Measurements from ENCODE around the gene OS9.
"Not testable (repeated sequence)": the region's sequence is repeated elsewhere in the genome, so short reads cannot be mapped to it uniquely, and the experiment has no call there.

Gene OS9

DNA sequence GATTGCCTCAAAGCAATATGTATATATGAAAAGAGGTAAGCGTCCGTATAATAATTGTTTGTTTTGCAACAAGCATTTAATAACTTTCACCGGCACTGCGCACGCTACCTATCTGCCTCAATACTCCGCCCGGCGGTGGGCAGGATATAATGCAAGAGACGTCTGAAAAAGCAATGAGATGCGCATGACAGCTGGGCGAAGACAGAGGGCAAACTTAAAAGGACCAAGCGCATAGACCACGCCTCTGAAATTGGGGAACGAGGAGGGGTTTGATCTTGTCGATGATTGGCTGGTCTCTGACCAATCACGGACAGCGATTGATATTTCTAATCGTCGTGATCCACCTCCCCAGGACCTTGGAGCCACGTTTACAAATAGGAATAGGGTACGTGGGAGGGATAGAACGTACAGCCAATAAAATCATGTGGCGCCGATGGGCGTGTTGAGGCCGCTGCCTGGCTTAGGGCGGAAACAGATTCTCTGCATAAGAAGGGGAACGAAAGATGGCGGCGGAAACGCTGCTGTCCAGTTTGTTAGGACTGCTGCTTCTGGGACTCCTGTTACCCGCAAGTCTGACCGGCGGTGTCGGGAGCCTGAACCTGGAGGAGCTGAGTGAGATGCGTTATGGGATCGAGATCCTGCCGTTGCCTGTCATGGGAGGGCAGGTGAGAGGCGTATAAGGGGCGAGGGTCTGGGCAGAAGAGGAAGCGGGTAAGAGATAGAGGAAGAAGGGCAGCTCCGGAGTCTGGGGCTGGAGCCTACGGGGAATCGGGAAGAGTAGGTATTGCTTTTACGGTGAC, at the start of gene OS9:
OS9 (plus strand) TSS at position 474 of the 800 bp plus-strand sequence; CDS start at position 504, 30 bp downstream.
- DNase-seq, result peak; percentile 90
- Mint-ChIP-seq H3K9me3 (no peaks in the 10 kb centered on the region), H3K27ac (no peak within 1 kb of the TSS), H3K4me3 (no peak within 1 kb of the TSS), H3K36me3 (ENCODE audit: low read depth) (peaks cover 15% of the 10 kb centered on the region), H3K27me3 (peaks cover 5% of the 10 kb centered on the region), H3K4me1 (no peaks in the 10 kb centered on the region)
- peak; percentile 97 for ATAC-seq

DNA sequence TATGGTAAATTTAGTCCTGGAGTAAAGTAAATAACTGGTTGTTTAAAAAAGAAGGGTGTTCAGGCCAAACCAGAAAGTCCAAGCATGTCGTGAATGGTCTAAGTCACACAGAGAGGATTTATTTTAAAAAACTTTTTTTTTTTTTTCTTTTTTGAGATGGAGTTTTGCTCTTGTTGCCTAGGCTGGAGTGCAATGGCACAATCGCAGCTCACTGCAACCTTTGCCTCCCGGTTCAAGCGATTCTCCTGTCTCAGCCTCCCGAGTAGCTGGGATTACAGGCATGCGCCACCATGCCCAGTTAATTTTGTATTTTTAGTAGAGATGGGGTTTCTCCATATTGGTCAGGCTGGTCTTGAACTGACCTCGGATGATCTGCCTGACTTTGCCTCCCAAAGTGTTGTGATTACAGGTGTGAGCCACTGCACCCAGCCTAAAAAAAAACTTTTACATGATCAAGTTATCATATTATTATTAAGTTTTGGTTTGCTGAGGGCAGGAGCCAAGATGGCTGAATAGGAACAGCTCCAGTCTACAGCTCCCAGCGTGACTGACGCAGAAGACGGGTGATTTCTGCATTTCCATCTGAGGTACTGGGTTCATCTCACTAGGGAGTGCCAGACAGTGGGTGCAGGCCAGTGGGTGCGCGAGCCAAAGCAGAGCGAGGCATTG, 47.8 kb upstream of the OS9 start:
- not testable (repeated sequence) for H3K36me3 Mint-ChIP-seq (ENCODE audit: low read depth); H3K4me3 Mint-ChIP-seq; H3K27me3 Mint-ChIP-seq; H3K27ac Mint-ChIP-seq; DNase-seq; ATAC-seq; H3K4me1 Mint-ChIP-seq; H3K9me3 Mint-ChIP-seq

GRCh38 chr12:57646659-57647049, 47.3 kb upstream of the OS9 start:
- H3K27me3 Mint-ChIP-seq; DNase-seq; H3K36me3 Mint-ChIP-seq (ENCODE audit: low read depth); H3K4me3 Mint-ChIP-seq; H3K9me3 Mint-ChIP-seq; H3K4me1 Mint-ChIP-seq; ATAC-seq; H3K27ac Mint-ChIP-seq: not testable (repeated sequence)

DNA sequence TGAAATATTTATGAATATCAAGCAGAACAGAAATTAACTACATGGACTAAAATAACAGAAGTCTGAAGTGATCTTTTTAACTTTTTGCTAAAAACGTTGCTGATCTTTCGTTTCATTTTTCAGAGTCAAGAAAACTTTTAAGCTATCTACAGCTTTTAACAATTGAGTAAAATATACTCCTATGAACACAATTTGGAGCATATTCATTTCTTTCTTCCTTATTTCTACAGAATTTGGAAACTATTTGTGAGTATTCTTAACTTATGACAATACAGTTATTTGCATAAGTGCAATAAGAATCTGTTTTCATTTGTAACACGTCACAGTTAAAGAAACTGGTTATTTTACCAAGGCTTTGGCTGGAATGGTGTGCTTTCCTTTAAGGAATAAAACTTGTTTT, 39.9 kb upstream of the OS9 start:
- H3K4me3 Mint-ChIP-seq, result no peak overlapping the region
- peaks cover 8% of the 10 kb centered on the region for H3K9me3 Mint-ChIP-seq
- no peak overlapping the region for H3K27ac Mint-ChIP-seq
- H3K36me3 Mint-ChIP-seq (ENCODE audit: low read depth), result peaks cover 3% of the 10 kb centered on the region
- peaks cover 5% of the 10 kb centered on the region for H3K27me3 Mint-ChIP-seq
- no peaks in the 10 kb centered on the region for H3K4me1 Mint-ChIP-seq
- no peak for DNase-seq
- ATAC-seq, result no peak

DNA sequence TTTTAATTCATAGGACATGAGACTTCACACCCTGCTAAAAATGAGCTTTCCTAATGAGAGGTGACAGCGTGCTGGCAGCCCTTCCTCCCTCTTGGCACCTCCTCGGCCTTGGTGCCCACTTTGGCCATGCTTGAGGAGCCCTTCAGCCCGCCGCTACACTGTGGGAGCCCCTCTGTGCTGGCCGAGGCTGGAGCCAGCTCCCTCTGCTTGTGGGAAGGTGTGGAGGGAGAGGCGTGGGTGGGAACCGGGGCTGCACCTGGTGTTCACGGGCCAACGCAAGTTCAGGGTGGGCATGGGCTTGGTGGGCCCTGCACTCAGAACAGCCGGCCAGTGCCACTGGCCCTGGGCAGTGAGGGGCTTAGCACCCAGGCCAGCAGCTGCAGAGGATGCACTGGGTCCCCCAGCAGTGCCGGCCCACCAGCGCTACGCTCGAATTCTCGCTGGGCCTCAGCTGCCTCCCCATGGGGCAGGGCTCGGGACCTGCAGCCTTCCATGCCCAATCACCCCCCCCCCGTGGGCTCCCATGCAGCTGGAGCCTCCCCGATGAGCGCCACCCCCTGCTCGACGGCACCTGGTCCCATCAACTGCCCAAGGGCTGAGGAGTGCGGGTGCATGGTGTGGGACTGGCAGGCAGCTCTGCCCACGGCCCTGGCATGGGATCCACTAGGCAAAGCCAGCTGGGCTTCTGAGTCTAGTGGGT, 38.2 kb upstream of the OS9 start:
- no peaks in the 10 kb centered on the region for H3K4me1 Mint-ChIP-seq
- H3K4me3 Mint-ChIP-seq, result no peak overlapping the region
- H3K27ac Mint-ChIP-seq, result no peak overlapping the region
- DNase-seq (no peak), ATAC-seq (no peak)
- peaks cover 3% of the 10 kb centered on the region for H3K36me3 Mint-ChIP-seq (ENCODE audit: low read depth)
- peaks cover 5% of the 10 kb centered on the region for H3K27me3 Mint-ChIP-seq
- peaks cover 8% of the 10 kb centered on the region for H3K9me3 Mint-ChIP-seq

GRCh38 chr12:57656408-57656807, 37.5 kb upstream of the OS9 start:
- not testable (repeated sequence) for H3K4me3 Mint-ChIP-seq; ATAC-seq; DNase-seq; H3K36me3 Mint-ChIP-seq (ENCODE audit: low read depth); H3K27me3 Mint-ChIP-seq; H3K27ac Mint-ChIP-seq; H3K4me1 Mint-ChIP-seq
- H3K9me3 Mint-ChIP-seq, result peaks cover 13% of the 10 kb centered on the region

DNA sequence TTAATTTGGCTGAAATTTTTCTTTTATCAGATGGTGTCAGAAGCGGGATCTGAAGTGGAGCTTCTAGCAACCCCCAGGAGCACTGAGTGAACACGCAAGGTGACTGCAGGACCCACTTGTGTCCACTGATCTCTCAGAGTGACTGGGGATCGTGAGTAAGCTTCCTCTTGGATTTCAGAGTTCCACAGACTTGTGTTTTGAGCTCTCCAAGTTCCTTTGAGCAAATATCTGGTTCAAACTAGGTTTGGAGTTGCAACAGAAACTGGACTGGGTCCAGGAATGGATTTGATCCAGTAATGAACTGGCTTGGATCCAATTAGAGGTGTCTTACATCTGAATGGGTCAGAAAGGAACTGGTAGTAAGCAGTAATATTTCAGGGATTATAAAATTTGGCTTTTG, 36.2 kb upstream of the OS9 start:
- DNase-seq (no peak), ATAC-seq (no peak)
- H3K27me3 Mint-ChIP-seq, result peaks cover 5% of the 10 kb centered on the region
- H3K36me3 Mint-ChIP-seq (ENCODE audit: low read depth), result peaks cover 3% of the 10 kb centered on the region
- no peak overlapping the region for H3K27ac Mint-ChIP-seq
- no peak overlapping the region for H3K4me3 Mint-ChIP-seq
- H3K4me1 Mint-ChIP-seq, result no peaks in the 10 kb centered on the region
- peaks cover 12% of the 10 kb centered on the region for H3K9me3 Mint-ChIP-seq

DNA sequence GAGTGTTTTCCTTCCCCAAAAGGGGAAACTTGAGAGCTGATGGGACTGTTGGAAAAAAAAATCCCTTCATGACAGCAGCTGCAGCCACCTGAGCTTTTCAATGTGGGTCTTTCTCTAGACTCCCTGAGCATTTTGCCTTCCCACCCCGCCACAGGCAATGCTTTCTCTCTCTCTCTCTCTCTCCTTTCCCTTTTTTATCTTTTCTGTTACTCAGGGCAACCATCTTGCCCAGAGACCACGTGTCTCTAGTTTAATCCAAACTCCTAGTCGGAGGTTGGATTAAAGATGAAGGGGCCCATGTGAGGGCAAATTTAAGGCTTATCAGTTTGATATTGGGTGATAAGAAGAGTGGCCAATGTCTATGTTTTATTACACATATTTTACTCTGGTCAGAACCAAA, 35.0 kb upstream of the OS9 start:
- Mint-ChIP-seq H3K27ac (no peak overlapping the region), H3K36me3 (ENCODE audit: low read depth) (peaks cover 2% of the 10 kb centered on the region), H3K4me1 (no peaks in the 10 kb centered on the region), H3K9me3 (peaks cover 9% of the 10 kb centered on the region), H3K4me3 (no peak overlapping the region), H3K27me3 (peaks cover 5% of the 10 kb centered on the region)
- ATAC-seq (no peak), DNase-seq (no peak)

DNA sequence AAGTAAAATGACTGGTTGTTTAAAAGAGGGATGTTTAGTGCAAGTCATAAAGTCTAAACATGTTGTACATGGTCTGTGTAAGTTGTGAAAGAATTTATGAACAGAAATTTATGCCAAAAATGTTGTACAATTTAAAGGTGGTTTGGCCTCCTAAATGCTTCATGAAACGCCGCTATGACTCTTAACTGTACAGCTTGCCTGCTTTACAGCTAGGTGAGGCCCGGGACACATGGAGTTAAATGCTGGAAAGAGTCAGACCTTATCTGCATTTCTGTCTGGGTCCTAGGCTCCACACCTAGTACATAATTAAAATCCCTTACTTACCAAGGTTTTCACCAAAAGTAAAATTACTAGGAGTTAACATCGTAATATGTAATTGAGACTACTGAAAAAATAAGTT, 32.6 kb upstream of the OS9 start:
- DNase-seq (no peak), ATAC-seq (no peak)
- Mint-ChIP-seq H3K4me3 (no peak overlapping the region), H3K4me1 (no peaks in the 10 kb centered on the region), H3K27ac (no peak overlapping the region), H3K27me3 (peaks cover 5% of the 10 kb centered on the region), H3K36me3 (ENCODE audit: low read depth) (no peaks in the 10 kb centered on the region), H3K9me3 (peaks cover 7% of the 10 kb centered on the region)

GRCh38 chr12:57665066-57665820, 28.7 kb upstream of the OS9 start:
- not testable (repeated sequence) for H3K9me3 Mint-ChIP-seq; DNase-seq; H3K4me1 Mint-ChIP-seq; H3K36me3 Mint-ChIP-seq (ENCODE audit: low read depth); ATAC-seq; H3K4me3 Mint-ChIP-seq; H3K27me3 Mint-ChIP-seq; H3K27ac Mint-ChIP-seq

DNA sequence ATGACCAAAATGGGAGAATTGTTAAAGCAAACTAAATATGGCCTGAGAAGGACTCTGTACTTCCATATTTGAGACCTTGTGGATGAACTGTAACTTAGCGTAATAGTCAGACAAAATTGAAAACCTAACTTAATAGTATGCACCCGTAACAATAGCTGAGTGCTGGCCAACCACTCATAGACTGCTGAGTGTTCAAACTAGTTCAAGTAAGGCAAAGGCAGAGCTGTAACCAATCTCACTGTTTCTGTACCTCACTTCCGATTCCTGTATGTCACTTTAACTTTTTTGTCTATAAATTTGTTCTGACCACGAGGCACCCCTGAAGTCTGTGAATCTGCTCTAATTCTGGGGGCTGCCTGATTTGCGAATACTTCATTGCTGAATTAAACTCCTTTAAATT, 27.0 kb upstream of the OS9 start:
- ATAC-seq (no peak), DNase-seq (no peak)
- H3K27ac Mint-ChIP-seq, result no peak overlapping the region
- peaks cover 4% of the 10 kb centered on the region for H3K27me3 Mint-ChIP-seq
- no peak overlapping the region for H3K4me3 Mint-ChIP-seq
- H3K4me1 Mint-ChIP-seq, result no peaks in the 10 kb centered on the region
- no peaks in the 10 kb centered on the region for H3K9me3 Mint-ChIP-seq
- H3K36me3 Mint-ChIP-seq (ENCODE audit: low read depth), result no peaks in the 10 kb centered on the region

- DNase-seq; H3K4me3 Mint-ChIP-seq; H3K27me3 Mint-ChIP-seq; H3K9me3 Mint-ChIP-seq; ATAC-seq; H3K27ac Mint-ChIP-seq; H3K4me1 Mint-ChIP-seq; H3K36me3 Mint-ChIP-seq (ENCODE audit: low read depth): not testable (repeated sequence)
Measured at GRCh38 chr12:57669691-57670090, 24.2 kb upstream of the OS9 start.

DNA sequence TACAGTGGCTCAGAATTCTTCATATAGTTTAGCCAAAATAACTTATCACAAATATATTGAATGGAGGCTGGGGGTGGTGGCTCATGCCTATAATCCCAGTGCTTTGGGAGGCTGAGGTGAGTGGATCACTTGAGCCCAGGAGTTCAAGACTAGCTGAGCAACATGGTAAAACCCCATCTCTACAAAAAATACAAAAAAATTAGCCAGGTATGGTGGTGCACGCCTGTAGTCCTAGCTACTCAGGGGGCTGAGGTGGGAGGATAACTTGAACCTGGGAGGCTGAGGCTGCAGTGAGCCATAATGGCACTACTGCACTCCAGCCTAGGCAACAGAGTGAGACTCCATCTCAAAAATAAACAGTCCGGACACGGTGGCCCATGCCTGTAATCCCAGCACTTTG, 22.1 kb upstream of the OS9 start:
- H3K4me1 Mint-ChIP-seq; ATAC-seq; H3K36me3 Mint-ChIP-seq (ENCODE audit: low read depth); DNase-seq; H3K27me3 Mint-ChIP-seq; H3K27ac Mint-ChIP-seq; H3K4me3 Mint-ChIP-seq; H3K9me3 Mint-ChIP-seq: not testable (repeated sequence)

DNA sequence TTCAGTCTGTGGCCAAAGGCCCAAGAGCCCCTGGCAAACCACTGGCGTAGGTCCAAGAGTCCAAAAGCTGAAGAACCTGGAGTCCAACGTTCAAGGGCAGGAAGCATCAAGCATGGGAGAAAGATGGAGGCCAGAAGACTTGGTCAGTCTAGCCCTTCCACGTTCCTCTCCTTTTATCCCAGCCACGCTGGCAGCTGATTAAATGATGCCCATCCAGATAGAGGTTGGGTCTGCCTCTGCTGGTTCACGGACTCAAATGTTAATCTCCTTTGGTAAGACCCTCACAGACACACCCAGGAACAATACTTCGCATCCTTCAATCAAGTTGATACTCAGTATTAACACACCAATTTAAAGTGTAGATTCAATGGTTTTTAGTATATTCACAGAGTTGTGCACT, 21.1 kb upstream of the OS9 start:
- Mint-ChIP-seq H3K4me3 (no peak overlapping the region), H3K27ac (no peak overlapping the region), H3K9me3 (no peaks in the 10 kb centered on the region), H3K27me3 (peaks cover 4% of the 10 kb centered on the region), H3K4me1 (no peaks in the 10 kb centered on the region), H3K36me3 (ENCODE audit: low read depth) (no peaks in the 10 kb centered on the region)
- no peak for DNase-seq
- no peak for ATAC-seq
